ENCODE data around the gene SLC22A6. TPM values are rescaled to one million over a fixed set of nuclear protein-coding genes. Genes with fewer than 3 reads are reported as not detected.

The SLC22A6 gene
- total and polyA plus RNA-seq, 2 experiments from 2014 or later, result not detected

DNA sequence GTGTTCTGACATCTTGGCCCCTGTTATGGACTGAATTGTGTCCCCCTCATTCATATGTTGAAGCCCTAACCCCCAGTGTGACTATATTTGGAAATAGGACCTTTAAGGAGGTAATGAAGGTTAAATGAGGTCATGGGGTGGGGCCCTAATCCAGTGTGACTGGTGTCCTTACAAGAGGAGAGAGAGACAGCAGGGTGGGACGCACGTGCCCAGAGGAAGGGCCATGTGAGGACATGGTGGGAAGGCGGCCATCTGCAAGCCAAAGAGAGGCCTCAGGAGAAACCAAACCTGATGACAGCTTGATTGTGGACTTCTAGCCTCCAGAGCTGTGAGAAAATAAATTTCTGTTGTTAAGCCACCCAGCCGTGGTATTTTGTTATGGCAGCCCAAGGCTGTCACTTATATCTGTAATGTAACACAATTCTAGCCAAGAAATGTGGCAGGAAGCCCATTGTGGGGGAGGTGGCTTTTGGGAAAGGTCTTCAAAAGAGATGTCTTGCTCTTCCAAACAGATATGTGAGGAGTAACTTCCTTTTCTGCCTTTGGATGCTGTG lies 23.7 kb downstream of the SLC22A6 start:
- no peaks in the 10 kb centered on the region; the same call in 2 of the 3 replicates for H3K9me3 Mint-ChIP-seq
- Histone ChIP-seq H3K9me2 (ENCODE audit: insufficient read depth) (0 out of 2 replicates have a peak, but pooled peaks cover 5% of the 10 kb centered on the region), H3K27ac (ENCODE audit: low read depth) (no peak overlapping the region), H3K79me2 (replicated peaks; ENCODE audit: insufficient read depth) (no peaks in the 10 kb centered on the region), H3F3A (replicated peaks; ENCODE audit: low read depth) (no peaks in the 10 kb centered on the region), H3K36me3 (ENCODE audit: insufficient read depth) (no peaks in the 10 kb centered on the region), H3K4me1 (ENCODE audit: insufficient read depth) (no peaks in the 10 kb centered on the region), H3K4me2 (no peak overlapping the region), H2AFZ (no peak overlapping the region), H3K27me3 (ENCODE audit: insufficient read depth) (no peaks in the 10 kb centered on the region), H3K4me3 (no peak overlapping the region), H4K20me1 (replicated peaks; ENCODE audit: insufficient read depth) (no peaks in the 10 kb centered on the region)
- peaks cover 12% of the 10 kb centered on the region for H3K27me3 Mint-ChIP-seq (ENCODE audit: insufficient read depth, low read depth, poor library complexity)
- no peak overlapping the region; the same call in 1 of the 2 replicates for H3K27ac Mint-ChIP-seq
- no peak overlapping the region for H3K4me3 Mint-ChIP-seq
- ATAC-seq (no peak), DNase-seq (ENCODE audit: low spot score) (no peak)
- H3K4me1 Mint-ChIP-seq, result no peaks in the 10 kb centered on the region; the same call in 2 of the 3 replicates
- no peaks in the 10 kb centered on the region for H3K36me3 Mint-ChIP-seq (ENCODE audit: low read depth)
- no peak for TF ChIP-seq POLR2AphosphoS5 (IDR thresholded peaks at IDR 0.05; ENCODE audit: low read depth)
- TF ChIP-seq, protein P1, sequence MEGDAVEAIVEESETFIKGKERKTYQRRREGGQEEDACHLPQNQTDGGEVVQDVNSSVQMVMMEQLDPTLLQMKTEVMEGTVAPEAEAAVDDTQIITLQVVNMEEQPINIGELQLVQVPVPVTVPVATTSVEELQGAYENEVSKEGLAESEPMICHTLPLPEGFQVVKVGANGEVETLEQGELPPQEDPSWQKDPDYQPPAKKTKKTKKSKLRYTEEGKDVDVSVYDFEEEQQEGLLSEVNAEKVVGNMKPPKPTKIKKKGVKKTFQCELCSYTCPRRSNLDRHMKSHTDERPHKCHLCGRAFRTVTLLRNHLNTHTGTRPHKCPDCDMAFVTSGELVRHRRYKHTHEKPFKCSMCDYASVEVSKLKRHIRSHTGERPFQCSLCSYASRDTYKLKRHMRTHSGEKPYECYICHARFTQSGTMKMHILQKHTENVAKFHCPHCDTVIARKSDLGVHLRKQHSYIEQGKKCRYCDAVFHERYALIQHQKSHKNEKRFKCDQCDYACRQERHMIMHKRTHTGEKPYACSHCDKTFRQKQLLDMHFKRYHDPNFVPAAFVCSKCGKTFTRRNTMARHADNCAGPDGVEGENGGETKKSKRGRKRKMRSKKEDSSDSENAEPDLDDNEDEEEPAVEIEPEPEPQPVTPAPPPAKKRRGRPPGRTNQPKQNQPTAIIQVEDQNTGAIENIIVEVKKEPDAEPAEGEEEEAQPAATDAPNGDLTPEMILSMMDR (conservative IDR thresholded peaks at IDR 0.05; ENCODE audit: low read depth in 2 of 2), result no peak

DNA sequence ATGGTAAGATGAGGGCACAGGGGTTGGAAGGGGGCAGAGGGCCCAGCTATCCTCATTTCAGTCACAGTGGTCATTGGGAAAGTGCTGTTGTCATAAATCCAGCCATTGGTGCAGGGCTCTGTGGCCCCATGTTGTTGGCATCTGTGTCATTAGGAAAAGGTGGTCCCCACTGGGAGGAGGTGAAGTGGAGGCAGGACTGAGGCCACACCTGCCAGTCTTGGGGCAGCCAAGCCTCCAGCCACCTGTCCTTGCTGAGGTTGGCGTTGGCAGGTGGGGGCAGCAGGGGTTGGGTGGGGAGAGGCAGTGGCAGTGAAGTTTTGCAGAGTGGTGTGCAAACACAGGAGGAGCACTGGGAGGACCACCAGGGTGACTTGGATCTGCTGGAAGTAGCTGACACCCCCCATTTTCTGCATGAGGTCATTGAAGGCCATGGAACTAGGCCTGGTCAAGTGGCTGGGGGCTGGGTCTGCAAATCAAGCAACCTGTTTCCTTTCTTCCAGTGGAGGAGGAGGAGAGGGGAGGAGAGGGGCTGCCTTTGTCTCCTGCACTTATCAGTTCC lies 25.3 kb downstream of the SLC22A6 start:
- no peak overlapping the region for H3K4me3 ChIP-seq
- Mint-ChIP-seq H3K27ac (no peak overlapping the region), H3K9me3 (no peaks in the 10 kb centered on the region; the same call in 2 of the 3 replicates), H3K27me3 (ENCODE audit: insufficient read depth, low read depth, poor library complexity) (peaks cover 13% of the 10 kb centered on the region), H3K36me3 (ENCODE audit: low read depth) (no peaks in the 10 kb centered on the region), H3K4me1 (no peaks in the 10 kb centered on the region; the same call in 2 of the 3 replicates), H3K4me3 (no peak overlapping the region)
- no peaks in the 10 kb centered on the region for H3K79me2 ChIP-seq (replicated peaks; ENCODE audit: insufficient read depth)
- 0 out of 2 replicates have a peak, but pooled peaks cover 5% of the 10 kb centered on the region for H3K9me2 ChIP-seq (ENCODE audit: insufficient read depth)
- ATAC-seq (no peak), DNase-seq (ENCODE audit: low spot score) (no peak)
- no peaks in the 10 kb centered on the region for H3K36me3 ChIP-seq (ENCODE audit: insufficient read depth)
- no peak overlapping the region for H3K27ac ChIP-seq (ENCODE audit: low read depth)
- H2AFZ ChIP-seq, result no peak overlapping the region
- no peaks in the 10 kb centered on the region for H3K4me1 ChIP-seq (ENCODE audit: insufficient read depth)
- no peaks in the 10 kb centered on the region for H3F3A ChIP-seq (replicated peaks; ENCODE audit: low read depth)
- no peaks in the 10 kb centered on the region for H3K27me3 ChIP-seq (ENCODE audit: insufficient read depth)
- H3K4me2 ChIP-seq, result no peak overlapping the region
- no peaks in the 10 kb centered on the region for H4K20me1 ChIP-seq (replicated peaks; ENCODE audit: insufficient read depth)
- no peak for TF ChIP-seq JUNB (IDR thresholded peaks at IDR 0.05; ENCODE audit: unreplicated experiment)
- TF ChIP-seq CREB1 (CRISPR knock-in tag; IDR thresholded peaks at IDR 0.05; ENCODE audit: low read depth), result no peak
- no peak for TF ChIP-seq EZH2phosphoT487 (IDR thresholded peaks at IDR 0.05; ENCODE audit: unreplicated experiment)
- TF ChIP-seq ZNF331 (CRISPR knock-in tag; IDR thresholded peaks at IDR 0.05; ENCODE audit: low read depth), result no peak
- TF ChIP-seq STAT1 (IDR thresholded peaks at IDR 0.05; ENCODE audit: unreplicated experiment), result no peak
- no peak for TF ChIP-seq EZH2 (IDR thresholded peaks at IDR 0.05; ENCODE audit: low read depth, unreplicated experiment)
- TF ChIP-seq NANOG (IDR thresholded peaks at IDR 0.05; ENCODE audit: borderline replicate concordance), result no peak
- TF ChIP-seq, protein P2, sequence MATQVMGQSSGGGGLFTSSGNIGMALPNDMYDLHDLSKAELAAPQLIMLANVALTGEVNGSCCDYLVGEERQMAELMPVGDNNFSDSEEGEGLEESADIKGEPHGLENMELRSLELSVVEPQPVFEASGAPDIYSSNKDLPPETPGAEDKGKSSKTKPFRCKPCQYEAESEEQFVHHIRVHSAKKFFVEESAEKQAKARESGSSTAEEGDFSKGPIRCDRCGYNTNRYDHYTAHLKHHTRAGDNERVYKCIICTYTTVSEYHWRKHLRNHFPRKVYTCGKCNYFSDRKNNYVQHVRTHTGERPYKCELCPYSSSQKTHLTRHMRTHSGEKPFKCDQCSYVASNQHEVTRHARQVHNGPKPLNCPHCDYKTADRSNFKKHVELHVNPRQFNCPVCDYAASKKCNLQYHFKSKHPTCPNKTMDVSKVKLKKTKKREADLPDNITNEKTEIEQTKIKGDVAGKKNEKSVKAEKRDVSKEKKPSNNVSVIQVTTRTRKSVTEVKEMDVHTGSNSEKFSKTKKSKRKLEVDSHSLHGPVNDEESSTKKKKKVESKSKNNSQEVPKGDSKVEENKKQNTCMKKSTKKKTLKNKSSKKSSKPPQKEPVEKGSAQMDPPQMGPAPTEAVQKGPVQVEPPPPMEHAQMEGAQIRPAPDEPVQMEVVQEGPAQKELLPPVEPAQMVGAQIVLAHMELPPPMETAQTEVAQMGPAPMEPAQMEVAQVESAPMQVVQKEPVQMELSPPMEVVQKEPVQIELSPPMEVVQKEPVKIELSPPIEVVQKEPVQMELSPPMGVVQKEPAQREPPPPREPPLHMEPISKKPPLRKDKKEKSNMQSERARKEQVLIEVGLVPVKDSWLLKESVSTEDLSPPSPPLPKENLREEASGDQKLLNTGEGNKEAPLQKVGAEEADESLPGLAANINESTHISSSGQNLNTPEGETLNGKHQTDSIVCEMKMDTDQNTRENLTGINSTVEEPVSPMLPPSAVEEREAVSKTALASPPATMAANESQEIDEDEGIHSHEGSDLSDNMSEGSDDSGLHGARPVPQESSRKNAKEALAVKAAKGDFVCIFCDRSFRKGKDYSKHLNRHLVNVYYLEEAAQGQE (IDR thresholded peaks at IDR 0.05; ENCODE audit: unreplicated experiment), result no peak
- TF ChIP-seq, protein P1 (conservative IDR thresholded peaks at IDR 0.05; ENCODE audit: low read depth in 2 of 2), result no peak
- TF ChIP-seq ZNF114 (CRISPR knock-in tag; IDR thresholded peaks at IDR 0.05), result no peak

All from GM23338 (cell line).